Amniotic stem cell (primary cell): ENCODE results near the gene AFDN.
"Not testable (repeated sequence)": the region's sequence is repeated elsewhere in the genome, so short reads cannot be mapped to it uniquely, and the experiment has no call there.

Experiments used
- DNase-seq: peaks from one replicate; lab custom pipeline; 2025; lab: John Stamatoyannopoulos, UW

AFDN gene

GRCh38 chr6:168000198-168001028 is 173.7 kb downstream of the AFDN start:
- DNase-seq: no peak

- no peak for DNase-seq
Measured at GRCh38 chr6:168001029-168001332, 174.3 kb downstream of the AFDN start.

GRCh38 chr6:168001514-168001913 is 174.8 kb downstream of the AFDN start:
- DNase-seq: not testable (repeated sequence)

- DNase-seq: no peak
Measured at GRCh38 chr6:168002804-168003203, 176.1 kb downstream of the AFDN start.

GRCh38 chr6:168004023-168004422 is 177.3 kb downstream of the AFDN start:
- DNase-seq: no peak

- DNase-seq: no peak
Measured at GRCh38 chr6:168004945-168005344, 178.2 kb downstream of the AFDN start.

GRCh38 chr6:168005796-168006195 is 179.1 kb downstream of the AFDN start:
- DNase-seq: no peak

GRCh38 chr6:168007592-168008338 is 181.1 kb downstream of the AFDN start:
- DNase-seq: peak; percentile 61

- no peak for DNase-seq
Measured at GRCh38 chr6:168009331-168009730, 182.6 kb downstream of the AFDN start.

GRCh38 chr6:168011291-168011690 is 184.6 kb downstream of the AFDN start:
- no peak for DNase-seq

- no peak for DNase-seq
Measured at GRCh38 chr6:168012431-168013249, 185.9 kb downstream of the AFDN start.

- no peak for DNase-seq
Measured at GRCh38 chr6:168013250-168013915, 186.7 kb downstream of the AFDN start.

- DNase-seq: no peak
Measured at GRCh38 chr6:168014428-168014827, 187.7 kb downstream of the AFDN start.

- DNase-seq: no peak
Measured at GRCh38 chr6:168015009-168015408, 188.3 kb downstream of the AFDN start.

GRCh38 chr6:168015482-168016175 is 188.9 kb downstream of the AFDN start:
- DNase-seq: no peak

GRCh38 chr6:168016176-168016620 is 189.5 kb downstream of the AFDN start:
- DNase-seq: no peak

- no peak for DNase-seq
Measured at GRCh38 chr6:168016721-168017525, 190.2 kb downstream of the AFDN start.

GRCh38 chr6:168017629-168018028 is 190.9 kb downstream of the AFDN start:
- DNase-seq: no peak

GRCh38 chr6:168018664-168019063 is 192.0 kb downstream of the AFDN start:
- DNase-seq: no peak

GRCh38 chr6:168020242-168020641 is 193.5 kb downstream of the AFDN start:
- no peak for DNase-seq

- DNase-seq: no peak
Measured at GRCh38 chr6:168021581-168021980, 194.9 kb downstream of the AFDN start.
